NCI-H82 treated with DMSO at 0.1 percent for 48 hours (cell line): ENCODE measurements around the gene ASTN2.
"Not testable (repeated sequence)": the region's sequence is repeated elsewhere in the genome, so short reads cannot be mapped to it uniquely, and the experiment has no call there.

ENCODE experiments used
- DNase-seq: peaks from one replicate; lab custom pipeline; 2025; ENCODE audit not compliant: unreplicated experiment; lab: John Stamatoyannopoulos, UW

The ASTN2 gene

GRCh38 chr9:116716438-116716837 lies 698.4 kb downstream of the ASTN2 start:
- DNase-seq = no peak

- no peak for DNase-seq
Observed at GRCh38 chr9:116715751-116716150, 699.1 kb downstream of the ASTN2 start.

DNA sequence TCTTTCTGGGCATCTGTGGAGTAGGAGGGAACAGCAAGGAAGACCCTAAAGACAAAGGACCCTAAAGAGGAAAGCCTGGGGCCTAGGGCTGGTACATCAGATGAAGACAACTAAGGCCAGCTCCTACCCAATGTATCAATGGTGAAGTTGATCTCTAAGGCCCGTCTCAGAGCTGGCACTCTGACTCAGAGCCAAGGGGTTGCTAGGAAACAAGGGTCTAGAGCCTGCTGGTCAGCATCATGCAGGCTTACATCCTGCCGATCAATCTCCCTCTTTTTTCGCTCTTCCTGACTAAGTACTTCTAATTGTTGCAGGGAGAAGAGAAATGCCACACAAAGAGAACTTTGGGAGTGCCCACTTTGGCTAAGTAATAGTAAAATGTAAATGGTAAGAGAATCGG lies 701.6 kb downstream of the ASTN2 start:
- no peak for DNase-seq

GRCh38 chr9:116712781-116713180 lies 702.1 kb downstream of the ASTN2 start:
- no peak for DNase-seq

- no peak for DNase-seq
Observed at GRCh38 chr9:116706310-116707290, 708.3 kb downstream of the ASTN2 start.

GRCh38 chr9:116705531-116705930 lies 709.3 kb downstream of the ASTN2 start:
- no peak for DNase-seq

- DNase-seq = no peak
Observed at GRCh38 chr9:116704470-116704869, 710.4 kb downstream of the ASTN2 start.

- no peak for DNase-seq
Observed at GRCh38 chr9:116703634-116704033, 711.2 kb downstream of the ASTN2 start.

DNA sequence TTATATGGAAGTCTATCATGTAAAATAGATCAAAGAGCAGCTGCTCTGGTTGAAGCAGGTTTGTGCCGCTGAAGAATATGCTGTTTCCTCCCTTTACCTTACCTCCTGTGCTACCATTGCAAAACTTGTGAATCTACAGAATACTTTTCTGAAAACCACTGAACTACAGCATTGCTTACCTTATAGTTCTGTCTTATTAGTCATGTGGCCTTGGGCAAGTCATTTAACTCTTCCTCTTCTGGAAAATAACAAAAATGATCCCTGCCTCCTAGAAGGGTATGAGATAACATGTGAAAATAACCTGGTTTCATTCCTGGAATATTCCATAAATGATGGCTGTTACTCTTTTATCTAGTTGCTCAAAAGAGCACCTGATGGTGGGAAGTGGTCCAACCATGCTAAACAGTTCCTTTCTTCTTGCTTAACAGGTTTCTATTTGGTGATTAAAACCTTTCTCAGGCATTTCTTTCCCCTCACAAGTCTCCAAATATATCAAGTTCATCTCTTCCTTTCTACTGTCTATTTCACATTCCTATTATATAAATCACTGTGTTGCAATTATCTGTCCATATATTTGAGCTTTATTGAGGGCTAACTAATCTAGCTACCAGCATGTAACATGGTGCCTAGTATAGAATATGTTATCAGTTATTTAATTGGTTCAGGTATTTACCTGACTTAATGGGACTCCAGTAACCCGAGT lies 712.8 kb downstream of the ASTN2 start:
- no peak for DNase-seq

GRCh38 chr9:116700882-116701865 lies 713.7 kb downstream of the ASTN2 start:
- no peak for DNase-seq

DNA sequence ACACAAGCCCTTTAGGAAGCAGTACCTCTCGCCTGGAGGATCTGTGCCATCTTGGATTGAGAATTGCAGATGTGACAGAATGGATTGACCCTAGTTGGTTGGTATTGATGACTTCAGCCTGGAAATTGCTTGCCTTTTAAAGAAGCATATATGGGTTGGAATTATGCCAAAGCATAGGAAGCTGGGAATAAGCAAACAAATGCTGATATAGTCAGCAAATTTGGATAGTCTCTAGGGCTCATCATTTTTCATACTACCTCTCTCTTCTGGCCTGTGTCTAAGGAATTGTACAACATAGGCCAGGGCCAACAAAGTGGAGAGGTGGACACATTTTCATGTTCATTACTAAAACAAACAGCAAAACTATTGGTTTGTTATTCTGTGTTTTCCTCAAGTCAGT lies 714.6 kb downstream of the ASTN2 start:
- no peak for DNase-seq

DNA sequence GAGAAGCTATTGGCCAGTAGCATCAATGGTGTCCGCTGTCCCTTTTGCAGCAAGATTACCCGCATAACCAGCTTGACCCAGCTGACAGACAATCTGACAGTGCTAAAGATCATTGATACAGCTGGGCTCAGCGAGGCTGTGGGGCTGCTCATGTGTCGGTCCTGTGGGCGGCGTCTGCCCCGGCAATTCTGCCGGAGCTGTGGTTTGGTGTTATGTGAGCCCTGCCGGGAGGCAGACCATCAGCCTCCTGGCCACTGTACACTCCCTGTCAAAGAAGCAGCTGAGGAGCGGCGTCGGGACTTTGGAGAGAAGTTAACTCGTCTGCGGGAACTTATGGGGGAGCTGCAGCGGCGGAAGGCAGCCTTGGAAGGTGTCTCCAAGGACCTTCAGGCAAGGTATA lies 717.0 kb downstream of the ASTN2 start:
- DNase-seq = no peak

DNA sequence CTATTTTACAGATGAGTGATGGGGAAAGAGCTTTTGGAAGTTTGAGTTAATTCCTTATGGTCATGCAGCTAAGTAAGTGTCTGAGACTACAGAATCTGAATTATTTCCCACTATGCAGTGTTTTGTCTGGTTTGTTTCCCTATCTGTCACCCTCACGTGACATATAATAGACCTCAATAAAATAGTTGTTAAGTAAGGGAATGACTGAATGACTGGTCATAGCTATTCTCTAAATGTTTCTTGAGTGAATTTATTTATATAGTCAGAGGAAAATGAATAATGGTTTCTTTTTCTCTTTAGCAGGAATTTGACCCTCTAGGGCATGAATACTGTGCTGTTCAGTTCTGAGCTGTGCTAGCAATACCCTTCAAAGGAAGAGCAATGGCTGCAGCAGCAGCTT lies 717.5 kb downstream of the ASTN2 start:
- no peak for DNase-seq

- DNase-seq = no peak
Observed at GRCh38 chr9:116695438-116695837, 719.4 kb downstream of the ASTN2 start.

DNA sequence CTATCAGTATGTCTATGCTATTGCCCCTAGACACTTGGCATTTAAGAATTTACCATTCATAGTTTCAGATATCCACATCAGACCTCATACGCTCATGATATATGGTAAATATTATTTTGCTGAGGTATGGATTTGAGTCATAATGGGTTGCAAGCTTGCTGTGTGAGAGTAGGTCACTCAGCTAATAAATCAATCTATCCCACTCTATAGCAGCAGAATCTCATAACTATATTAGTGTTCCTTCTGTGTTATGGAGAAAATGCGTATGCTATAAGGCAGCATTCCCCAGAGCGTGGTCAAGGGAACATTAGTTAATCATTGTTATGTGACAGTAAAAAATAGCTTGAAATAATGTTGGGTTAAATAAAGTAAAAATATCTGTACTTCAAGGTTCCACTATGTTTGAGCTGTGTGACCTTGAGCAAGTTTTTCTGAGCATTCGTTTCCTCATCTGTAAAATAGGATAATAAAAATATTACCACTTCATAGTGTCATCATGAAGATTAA lies 720.0 kb downstream of the ASTN2 start:
- DNase-seq = no peak

DNA sequence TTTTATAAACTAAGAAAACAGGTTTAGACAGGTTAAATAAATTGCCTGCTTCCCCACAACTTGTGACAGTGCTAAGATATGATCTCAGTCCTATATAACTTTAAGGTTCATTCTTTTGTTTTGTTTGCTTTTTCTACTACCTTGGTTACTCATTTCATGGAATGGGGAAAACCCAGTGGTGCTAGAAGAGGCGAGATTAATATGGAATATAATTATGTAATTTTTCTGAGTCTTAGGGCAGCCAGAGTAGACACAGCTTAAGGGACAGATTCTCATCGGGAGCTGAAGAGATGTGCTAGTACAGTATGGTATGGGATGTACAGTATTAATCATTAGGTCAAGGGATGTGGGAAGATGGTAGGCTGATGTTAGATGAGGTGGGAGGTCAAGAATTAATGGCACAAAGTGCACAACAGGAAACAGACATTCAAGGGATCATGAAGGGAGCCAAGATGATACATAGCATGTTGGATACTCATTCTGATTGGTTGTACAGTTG lies 721.6 kb downstream of the ASTN2 start:
- no peak for DNase-seq

GRCh38 chr9:116692616-116693015 lies 722.2 kb downstream of the ASTN2 start:
- no peak for DNase-seq

GRCh38 chr9:116691607-116692006 lies 723.2 kb downstream of the ASTN2 start:
- no peak for DNase-seq

DNA sequence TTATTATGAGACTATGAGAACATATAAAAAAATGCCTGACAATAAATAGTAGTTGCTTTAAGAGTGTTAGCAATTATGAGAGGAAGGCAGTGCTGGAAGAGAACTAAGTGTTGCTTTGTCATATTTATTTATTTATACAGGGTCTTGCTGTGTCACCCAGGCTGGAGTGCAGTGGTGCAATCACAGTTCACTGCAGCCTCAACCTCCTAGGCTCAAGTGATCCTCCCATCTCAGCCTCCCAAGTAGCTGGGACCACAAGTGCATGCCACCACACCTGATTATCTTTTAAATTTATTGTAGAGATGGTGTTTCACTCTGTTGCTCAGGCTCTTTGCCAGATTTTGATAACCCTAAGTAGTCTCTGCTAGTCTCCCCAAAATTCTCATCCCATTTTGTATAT lies 724.1 kb downstream of the ASTN2 start:
- DNase-seq = not testable (repeated sequence)

DNA sequence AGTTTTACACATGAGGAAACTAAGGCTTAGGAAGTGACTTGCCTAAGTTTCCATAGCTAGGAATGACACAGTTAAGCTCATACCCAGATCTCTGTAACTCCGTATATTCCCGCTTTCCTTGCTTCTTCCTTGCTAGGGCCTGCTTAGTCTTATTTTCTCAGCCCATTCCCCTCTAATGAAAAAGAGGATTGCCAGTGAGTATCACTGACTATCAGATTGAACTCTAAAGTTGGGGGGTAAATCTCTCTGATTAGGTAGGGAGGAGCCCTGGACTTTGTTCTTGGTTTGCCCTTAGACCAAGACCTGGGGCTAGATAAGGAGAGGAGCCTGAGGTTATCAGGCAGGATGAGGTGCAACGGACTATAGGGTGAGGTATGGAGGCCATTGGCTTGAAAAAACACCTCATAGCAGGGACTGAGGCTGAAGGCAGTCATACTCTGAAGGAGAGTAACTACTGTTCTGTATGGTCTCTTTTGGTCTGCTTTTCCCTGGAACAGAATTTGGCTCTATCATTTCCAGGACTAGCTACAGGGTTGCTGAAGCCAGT lies 725.3 kb downstream of the ASTN2 start:
- DNase-seq = no peak
